ENCODE data around the gene ZNF574. TPM values are rescaled to one million over a fixed set of nuclear protein-coding genes. Genes with fewer than 3 reads are reported as not detected.

Gene ZNF574
- total and polyA plus RNA-seq, 12 donors: 2.7 to 16.9 (median 11.4) TPM

DNA sequence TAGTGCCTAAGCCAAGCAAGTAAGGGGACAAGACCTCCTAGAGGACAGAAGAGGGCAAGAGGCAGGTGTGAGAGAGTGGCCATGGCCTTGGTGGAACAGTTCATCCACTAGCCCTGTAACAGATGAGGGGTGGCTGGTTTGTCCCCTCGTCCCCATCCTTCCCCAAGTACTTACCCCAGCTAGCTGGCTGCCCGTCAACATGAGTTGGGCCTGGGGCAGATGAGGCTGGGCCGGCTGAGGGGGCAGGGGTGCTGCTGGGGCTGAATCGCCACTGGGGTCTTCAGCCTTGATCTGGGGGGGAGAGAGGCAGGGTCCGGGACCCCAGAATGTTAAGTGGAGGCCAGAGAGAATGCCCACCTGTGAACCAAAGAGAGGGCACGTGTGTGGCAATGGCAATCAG, 41.1 kb downstream of the ZNF574 start:
- H3K4me3 ChIP-seq: no peak overlapping the region
- intact Hi-C loops (cut with DNase I): no loop called here
- no peaks in the 10 kb centered on the region for H3K27me3 ChIP-seq
- no peaks in the 10 kb centered on the region for H3K36me3 ChIP-seq (replicated peaks in 1 of 2)
- WGBS, 4 donors: 62 to 88% (median 83%) methylated on average over 1 to 6 of the region's 6 CpGs
- H3K27ac ChIP-seq: no peak overlapping the region
- DNase-seq: no peak
- H3K4me1 ChIP-seq (replicated peaks in 1 of 2): no peaks in the 10 kb centered on the region
- H3K9me3 ChIP-seq (replicated peaks in 1 of 3): no peaks in the 10 kb centered on the region
- TF ChIP-seq, protein P1, sequence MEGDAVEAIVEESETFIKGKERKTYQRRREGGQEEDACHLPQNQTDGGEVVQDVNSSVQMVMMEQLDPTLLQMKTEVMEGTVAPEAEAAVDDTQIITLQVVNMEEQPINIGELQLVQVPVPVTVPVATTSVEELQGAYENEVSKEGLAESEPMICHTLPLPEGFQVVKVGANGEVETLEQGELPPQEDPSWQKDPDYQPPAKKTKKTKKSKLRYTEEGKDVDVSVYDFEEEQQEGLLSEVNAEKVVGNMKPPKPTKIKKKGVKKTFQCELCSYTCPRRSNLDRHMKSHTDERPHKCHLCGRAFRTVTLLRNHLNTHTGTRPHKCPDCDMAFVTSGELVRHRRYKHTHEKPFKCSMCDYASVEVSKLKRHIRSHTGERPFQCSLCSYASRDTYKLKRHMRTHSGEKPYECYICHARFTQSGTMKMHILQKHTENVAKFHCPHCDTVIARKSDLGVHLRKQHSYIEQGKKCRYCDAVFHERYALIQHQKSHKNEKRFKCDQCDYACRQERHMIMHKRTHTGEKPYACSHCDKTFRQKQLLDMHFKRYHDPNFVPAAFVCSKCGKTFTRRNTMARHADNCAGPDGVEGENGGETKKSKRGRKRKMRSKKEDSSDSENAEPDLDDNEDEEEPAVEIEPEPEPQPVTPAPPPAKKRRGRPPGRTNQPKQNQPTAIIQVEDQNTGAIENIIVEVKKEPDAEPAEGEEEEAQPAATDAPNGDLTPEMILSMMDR (IDR thresholded peaks at IDR 0.05): no peak
- no peak for TF ChIP-seq POLR2A (IDR thresholded peaks at IDR 0.05)

DNA sequence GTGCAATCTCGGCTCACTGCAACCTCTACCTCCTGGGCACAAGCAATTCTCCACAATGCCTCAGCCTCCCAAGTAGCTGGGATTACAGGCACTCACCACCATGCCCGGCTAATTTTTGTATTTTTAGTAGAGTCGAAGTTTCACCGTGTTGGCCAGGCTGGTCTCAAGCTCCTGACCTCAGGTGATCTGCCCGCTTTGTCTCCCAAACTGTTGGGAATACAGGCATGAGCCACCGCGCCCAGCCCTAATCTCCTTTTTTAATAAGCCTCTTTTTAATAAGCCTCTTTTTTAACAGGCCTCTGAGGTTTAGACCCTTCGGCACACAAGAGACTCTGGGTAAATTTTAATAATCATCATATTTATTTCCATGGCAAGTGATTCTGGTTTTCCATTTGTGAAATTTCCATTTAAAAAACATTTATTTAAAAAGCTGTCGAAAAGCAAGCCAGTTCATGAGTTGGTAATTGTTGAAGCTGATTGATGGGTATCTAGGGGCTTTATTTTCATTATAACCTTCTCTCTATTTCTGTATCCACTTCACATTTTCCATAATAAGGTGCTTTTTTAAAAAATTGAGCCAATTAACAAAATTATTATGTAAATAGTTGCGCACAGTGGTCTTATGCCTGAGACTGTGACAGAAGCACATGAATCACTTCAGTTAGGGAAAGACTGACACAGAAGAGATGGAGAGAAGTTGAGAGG, 44.5 kb downstream of the ZNF574 start:
- H3K4me1 ChIP-seq (replicated peaks in 1 of 2): no peaks in the 10 kb centered on the region
- intact Hi-C loops (cut with DNase I): no loop called here
- H3K36me3 ChIP-seq (replicated peaks in 1 of 2): no peaks in the 10 kb centered on the region
- no peaks in the 10 kb centered on the region for H3K9me3 ChIP-seq (replicated peaks in 1 of 3)
- no peak for DNase-seq
- H3K4me3 ChIP-seq: no peak overlapping the region
- no peak overlapping the region for H3K27ac ChIP-seq
- no peaks in the 10 kb centered on the region for H3K27me3 ChIP-seq
- TF ChIP-seq, protein P1 (IDR thresholded peaks at IDR 0.05): no peak
- 86 to 94% (median 87%) methylated on average over 10 of the region's 10 CpGs for WGBS, 4 donors

DNA sequence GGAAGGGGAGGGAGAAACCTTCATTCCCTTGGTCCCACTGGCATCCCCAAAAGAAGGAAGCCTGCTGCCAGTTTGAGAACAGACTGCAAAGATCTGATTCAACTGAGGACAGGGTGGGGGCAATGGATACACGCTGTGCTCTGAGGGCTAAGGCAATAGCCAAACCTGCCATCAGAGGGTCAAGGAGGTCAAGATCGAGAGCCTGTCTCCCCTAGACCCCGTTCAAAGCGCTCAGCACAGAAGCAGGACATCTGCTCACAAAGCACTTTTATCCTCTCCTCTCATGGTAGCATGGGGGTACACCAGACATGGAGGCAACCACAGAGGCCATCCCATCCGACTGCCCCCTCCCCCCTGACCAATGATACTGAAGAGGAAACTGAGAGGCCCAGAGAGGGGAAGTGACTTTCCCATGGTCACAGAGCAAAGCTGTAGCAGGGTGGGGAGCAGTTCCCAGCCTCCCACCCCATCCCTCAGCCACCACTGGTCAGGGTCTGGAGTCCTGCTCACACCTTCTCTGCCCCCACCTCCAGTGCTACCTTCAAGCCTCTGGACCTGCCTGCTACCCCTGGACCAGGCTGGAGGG, 45.2 kb downstream of the ZNF574 start:
- no peak overlapping the region for H3K4me3 ChIP-seq
- peak overlapping the region in 1 of 5 donors; percentile 63 for H3K27ac ChIP-seq
- no peaks in the 10 kb centered on the region for H3K36me3 ChIP-seq (replicated peaks in 1 of 2)
- no peaks in the 10 kb centered on the region for H3K27me3 ChIP-seq
- no peaks in the 10 kb centered on the region for H3K9me3 ChIP-seq (replicated peaks in 1 of 3)
- H3K4me1 ChIP-seq (replicated peaks in 1 of 2): no peaks in the 10 kb centered on the region
- 53 to 82% (median 57%) methylated on average over 4 to 5 of the region's 5 CpGs for WGBS, 4 donors
- TF ChIP-seq, protein P1 (IDR thresholded peaks at IDR 0.05): no peak
- TF ChIP-seq POLR2A (IDR thresholded peaks at IDR 0.05): no peak
- no peak for DNase-seq
- intact Hi-C loops (cut with DNase I): no loop called here

DNA sequence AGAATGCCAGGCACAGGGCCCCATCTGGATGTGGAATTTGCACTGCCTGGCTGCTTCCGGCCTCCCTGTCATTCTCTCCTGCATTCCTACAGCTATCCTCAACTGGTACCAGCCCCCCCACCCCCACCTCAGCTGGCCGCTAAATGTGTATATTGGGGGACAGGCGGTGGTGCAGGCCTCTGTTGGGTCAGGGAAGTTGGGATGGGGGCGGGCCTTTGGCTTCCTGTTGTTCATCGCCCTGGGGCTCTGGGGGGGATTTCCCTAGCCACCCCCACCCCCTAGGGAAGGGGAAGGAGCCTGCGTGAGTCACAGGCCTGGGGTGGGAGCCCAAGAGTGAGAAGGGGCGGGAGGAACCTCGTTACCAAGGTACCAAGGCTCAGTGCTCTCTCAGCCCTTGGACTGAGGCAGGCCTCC, 45.7 kb downstream of the ZNF574 start:
- TF ChIP-seq POLR2A (IDR thresholded peaks at IDR 0.05): no peak
- TF ChIP-seq, protein P1 (IDR thresholded peaks at IDR 0.05): no peak
- no peaks in the 10 kb centered on the region for H3K36me3 ChIP-seq (replicated peaks in 1 of 2)
- H3K27ac ChIP-seq: peak overlapping the region in 1 of 5 donors; percentile 63
- 28 to 53% (median 42%) methylated on average over 3 to 8 of the region's 8 CpGs for WGBS, 4 donors
- H3K4me1 ChIP-seq (replicated peaks in 1 of 2): no peaks in the 10 kb centered on the region
- DNase-seq: peak in 6 of 7 donors; percentile 21 to 64 (median 44)
- H3K27me3 ChIP-seq: no peaks in the 10 kb centered on the region
- no peak overlapping the region for H3K4me3 ChIP-seq
- intact Hi-C loops (cut with DNase I): no loop called here
- no peaks in the 10 kb centered on the region for H3K9me3 ChIP-seq (replicated peaks in 1 of 3)

All from adrenal gland (tissue), 12 donors.